Esophagus muscularis mucosa (tissue), 4 donors: ENCODE measurements around the gene ITSN2. TPM values are rescaled to one million over a fixed set of nuclear protein-coding genes. Genes with fewer than 3 reads are reported as not detected.

Source experiments
- DNase-seq: peaks from one replicate; pipeline ENCODE4 v3.0.0-alpha.2; 2017; ENCODE audit errors: extremely low spot score
- H3K27ac ChIP-seq, 4 donors: fragments of 200-600 bp; sonication (generic); replicated peaks in 1 of 4; 1 replicate in 3 of 4; 2 replicates in 1 of 4; pipeline ENCODE4 v1.5.1; 2016 to 2019; ENCODE audit warnings: mild to moderate bottlenecking in 1 of 4
- H3K27me3 ChIP-seq, 4 donors: fragments of 200-600 bp; sonication (generic); one replicate each; pipeline versions ENCODE4 v1.5.1 to v1.6.0; 2016 to 2019
- H3K36me3 ChIP-seq, 4 donors: fragments of 200-600 bp; sonication (generic); one replicate each; pipeline ENCODE4 v1.5.1; 2016 to 2019
- H3K4me1 ChIP-seq, 4 donors: fragments of 200-600 bp; sonication (generic); one replicate each; pipeline ENCODE4 v1.5.1; 2016 to 2019
- H3K4me3 ChIP-seq, 4 donors: fragments of 200-600 bp; sonication (generic); 1 replicate in 2 of 4; 2 replicates in 2 of 4; pipeline ENCODE4 v1.5.1; 2016 to 2019; ENCODE audit warnings: mild to moderate bottlenecking in 4 of 4, moderate library complexity in 1 of 4
- H3K9me3 ChIP-seq, 4 donors: fragments of 200-600 bp; sonication (generic); 1 replicate in 3 of 4; 2 replicates in 1 of 4; pipeline ENCODE4 v1.5.1; 2016 to 2019
- EP300 ChIP-seq: sonication (generic); formaldehyde crosslinking; IDR thresholded peaks from one replicate; pipeline ENCODE4 v1.6.1; 2017; ENCODE audit warnings: antibody characterized with exemption
- POLR2A ChIP-seq: fragments of 450-650 bp; IDR thresholded peaks from one replicate; pipeline ENCODE4 v1.6.1; 2017; ENCODE audit warnings: antibody characterized with exemption, moderate library complexity, mild to moderate bottlenecking, low read depth
- POLR2AphosphoS5 ChIP-seq, 2 donors: sonication (generic); formaldehyde crosslinking; IDR thresholded peaks; one replicate each; pipeline ENCODE4 v1.6.1; 2017; ENCODE audit warnings: antibody characterized with exemption in 2 of 2
- WGBS: methylation state at CpG from one replicate; pipeline ENCODE4 v1.1.5; 2018; 5-methylcytosine and 5-hydroxymethylcytosine counted together
- intact Hi-C: fragments of 100-400 bp; cut with DNase I; formaldehyde crosslinking; loops from one replicate; pipeline ENCODE4 v1.15.1; 2023
- total RNA-seq, 4 donors: library from RNA; depleted of rRNA; stranded (reverse); fragments of >200 nt; gene quantifications; one replicate each; pipeline versions ENCODE4 v1.1.0 to v1.2.1, GENCODE V29; 2016
- TF ChIP-seq, protein P1 (sequence below), 3 experiments: fragments of 200-600 bp in 2 of 3; fragments of 450-650 bp in 1 of 3; sonication (generic) in 2 of 3; IDR thresholded peaks; one replicate each; pipeline ENCODE4 v1.5.1; 2017 to 2019; ENCODE audit warnings: antibody characterized with exemption in 3 of 3, mild to moderate bottlenecking in 2 of 3, moderate library complexity in 1 of 3

ITSN2 gene
- total RNA-seq, 4 donors from 2014 or later, result 47.0 to 60.2 (median 53.6) TPM

DNA sequence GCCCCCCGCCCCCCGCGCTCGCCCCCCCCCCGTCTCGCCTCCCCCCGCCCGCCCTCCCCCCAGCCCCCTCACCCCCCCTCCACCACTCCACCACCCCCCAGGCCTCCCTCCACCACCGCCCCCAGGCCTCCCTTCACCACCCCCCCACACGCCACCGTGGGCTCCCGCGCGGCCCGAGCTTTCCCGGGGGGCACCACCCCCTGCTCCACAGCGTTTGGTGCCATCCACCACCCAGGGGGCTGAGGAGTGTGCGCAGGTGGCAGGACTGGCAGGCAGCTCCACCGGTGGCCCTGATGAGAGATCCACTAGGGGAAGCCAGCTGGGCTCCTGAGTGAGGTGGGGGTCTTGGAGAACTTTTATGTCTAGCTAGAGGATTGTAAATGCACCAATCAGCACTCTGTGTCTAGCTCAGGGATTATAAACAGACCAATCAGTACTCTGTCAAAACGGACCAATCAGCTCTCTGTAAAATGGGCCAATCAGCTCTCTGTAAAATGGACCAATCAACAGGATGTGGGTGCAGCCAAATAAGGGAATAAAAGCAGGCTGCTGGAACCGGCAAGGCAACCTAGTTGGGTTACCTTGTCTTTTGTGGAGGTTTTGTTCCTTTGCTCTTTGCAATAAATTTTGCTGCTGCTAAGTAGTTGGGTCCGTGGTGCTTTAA lies 43.0 kb upstream of the ITSN2 start:
- Histone ChIP-seq H3K9me3 (no peaks in the 10 kb centered on the region), H3K36me3 (no peaks in the 10 kb centered on the region), H3K27me3 (peaks cover 0 to 14% (median 2%) of the 10 kb centered on the region in 4 donors), H3K4me3 (peak overlapping the region in 3 of 4 donors; percentile 49 to 58 (median 50)), H3K4me1 (peaks cover 0 to 14% (median 10%) of the 10 kb centered on the region in 4 donors), H3K27ac (no peak overlapping the region)
- intact Hi-C loops, result no loop called here
- no peak for DNase-seq
- WGBS, result 78% methylated on average over 9 of the region's 22 CpGs
- TF ChIP-seq POLR2AphosphoS5 (IDR thresholded peaks at IDR 0.05) (no peak), POLR2A (no peak), EP300 (no peak)
- TF ChIP-seq, protein P1, sequence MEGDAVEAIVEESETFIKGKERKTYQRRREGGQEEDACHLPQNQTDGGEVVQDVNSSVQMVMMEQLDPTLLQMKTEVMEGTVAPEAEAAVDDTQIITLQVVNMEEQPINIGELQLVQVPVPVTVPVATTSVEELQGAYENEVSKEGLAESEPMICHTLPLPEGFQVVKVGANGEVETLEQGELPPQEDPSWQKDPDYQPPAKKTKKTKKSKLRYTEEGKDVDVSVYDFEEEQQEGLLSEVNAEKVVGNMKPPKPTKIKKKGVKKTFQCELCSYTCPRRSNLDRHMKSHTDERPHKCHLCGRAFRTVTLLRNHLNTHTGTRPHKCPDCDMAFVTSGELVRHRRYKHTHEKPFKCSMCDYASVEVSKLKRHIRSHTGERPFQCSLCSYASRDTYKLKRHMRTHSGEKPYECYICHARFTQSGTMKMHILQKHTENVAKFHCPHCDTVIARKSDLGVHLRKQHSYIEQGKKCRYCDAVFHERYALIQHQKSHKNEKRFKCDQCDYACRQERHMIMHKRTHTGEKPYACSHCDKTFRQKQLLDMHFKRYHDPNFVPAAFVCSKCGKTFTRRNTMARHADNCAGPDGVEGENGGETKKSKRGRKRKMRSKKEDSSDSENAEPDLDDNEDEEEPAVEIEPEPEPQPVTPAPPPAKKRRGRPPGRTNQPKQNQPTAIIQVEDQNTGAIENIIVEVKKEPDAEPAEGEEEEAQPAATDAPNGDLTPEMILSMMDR (IDR thresholded peaks at IDR 0.05), result no peak

DNA sequence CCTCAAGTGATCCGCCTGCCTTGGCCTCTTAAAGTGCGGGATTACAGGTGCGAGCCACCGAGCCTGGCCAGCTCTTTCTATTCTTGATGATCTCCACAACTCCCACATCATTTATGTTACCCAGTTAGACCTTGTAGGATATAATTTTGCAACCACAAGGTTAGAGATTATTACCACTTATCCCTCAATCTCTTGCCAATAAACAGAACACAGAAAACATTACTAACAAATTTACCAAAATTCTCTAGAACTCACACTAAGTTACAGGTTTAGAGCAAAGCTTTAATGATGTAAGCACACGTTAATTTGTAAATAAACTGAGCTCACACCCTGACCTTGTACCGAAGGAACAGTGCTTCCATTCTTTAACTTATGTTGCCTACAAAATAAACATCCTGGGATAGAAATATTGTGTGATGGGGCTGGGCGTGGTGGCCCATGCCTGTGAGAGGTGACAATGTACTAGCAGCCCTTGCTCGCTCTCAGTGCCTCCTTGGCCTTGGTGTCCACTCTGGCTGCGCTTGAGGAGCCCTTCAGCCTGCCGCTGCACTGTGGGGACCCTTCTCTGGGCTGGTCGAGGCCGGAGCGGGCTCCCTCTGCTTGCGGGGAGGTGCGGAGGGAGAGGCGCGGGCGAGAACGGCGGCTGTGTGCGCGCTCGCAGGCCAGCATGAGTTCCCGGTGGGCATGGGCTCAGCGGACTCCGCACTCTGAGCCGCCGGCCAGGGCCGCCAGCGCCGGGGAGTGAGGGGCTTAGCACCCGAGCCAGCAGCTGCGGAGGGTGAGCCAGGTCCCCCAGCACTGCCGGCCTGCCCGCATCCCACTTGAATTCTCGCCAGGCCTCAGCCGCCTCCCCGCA lies 42.1 kb upstream of the ITSN2 start:
- no peak for TF ChIP-seq POLR2AphosphoS5 (IDR thresholded peaks at IDR 0.05)
- TF ChIP-seq, protein P1 (IDR thresholded peaks at IDR 0.05), result no peak
- no peak for TF ChIP-seq EP300
- TF ChIP-seq POLR2A, result no peak
- no peaks in the 10 kb centered on the region for H3K9me3 ChIP-seq
- DNase-seq, result no peak
- H3K27ac ChIP-seq, result no peak overlapping the region
- 81% methylated on average over 8 of the region's 38 CpGs for WGBS
- peaks cover 0 to 14% (median 10%) of the 10 kb centered on the region in 4 donors for H3K4me1 ChIP-seq
- H3K36me3 ChIP-seq, result no peaks in the 10 kb centered on the region
- H3K4me3 ChIP-seq, result peak overlapping the region; percentile 43 to 58 (median 50)
- peaks cover 0 to 14% (median 2%) of the 10 kb centered on the region in 4 donors for H3K27me3 ChIP-seq
- intact Hi-C loops, result no loop called here

DNA sequence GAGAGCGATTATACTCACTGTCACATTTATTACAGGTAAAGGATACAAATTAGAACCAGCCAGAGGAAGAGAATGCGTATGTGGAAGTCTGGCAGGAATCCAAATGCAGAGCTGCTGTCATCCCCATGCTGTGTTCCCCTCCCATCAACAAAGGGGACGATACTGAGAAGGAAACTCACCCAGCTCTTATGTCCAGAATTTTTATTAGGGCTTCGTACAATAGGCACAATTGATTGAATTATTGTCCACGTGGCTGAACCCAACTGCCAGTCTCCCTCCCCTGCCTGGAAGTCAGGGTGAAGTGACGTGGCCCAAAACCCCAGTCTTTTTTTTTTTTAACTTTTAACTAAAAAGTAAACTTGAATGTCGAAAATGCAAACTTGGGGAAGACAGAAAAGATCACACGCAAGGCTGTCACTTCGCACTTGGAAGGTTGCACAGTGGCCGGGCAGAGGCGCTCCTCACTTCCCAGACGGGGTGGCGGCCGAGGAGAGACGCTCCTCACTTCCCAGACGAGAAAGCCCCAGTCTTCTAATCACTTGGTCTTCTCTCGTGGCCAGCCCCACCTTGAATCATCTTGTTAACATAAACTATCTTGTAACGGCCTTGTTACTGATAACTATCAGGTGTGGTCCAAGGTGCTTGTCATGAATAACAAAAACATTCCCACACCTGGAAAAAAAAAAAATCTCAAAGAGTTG lies 40.0 kb upstream of the ITSN2 start:
- Histone ChIP-seq H3K27ac (no peak overlapping the region), H3K27me3 (peaks cover 0 to 14% (median 2%) of the 10 kb centered on the region in 4 donors), H3K36me3 (no peaks in the 10 kb centered on the region), H3K9me3 (no peaks in the 10 kb centered on the region), H3K4me1 (peaks cover 0 to 14% (median 10%) of the 10 kb centered on the region in 4 donors), H3K4me3 (no peak overlapping the region)
- no peak for TF ChIP-seq EP300
- no peak for TF ChIP-seq POLR2A
- TF ChIP-seq, protein P1 (IDR thresholded peaks at IDR 0.05), result no peak
- TF ChIP-seq POLR2AphosphoS5 (IDR thresholded peaks at IDR 0.05), result no peak
- no peak for DNase-seq
- intact Hi-C loops, result no loop called here
- 89% methylated on average over 18 of the region's 18 CpGs for WGBS

DNA sequence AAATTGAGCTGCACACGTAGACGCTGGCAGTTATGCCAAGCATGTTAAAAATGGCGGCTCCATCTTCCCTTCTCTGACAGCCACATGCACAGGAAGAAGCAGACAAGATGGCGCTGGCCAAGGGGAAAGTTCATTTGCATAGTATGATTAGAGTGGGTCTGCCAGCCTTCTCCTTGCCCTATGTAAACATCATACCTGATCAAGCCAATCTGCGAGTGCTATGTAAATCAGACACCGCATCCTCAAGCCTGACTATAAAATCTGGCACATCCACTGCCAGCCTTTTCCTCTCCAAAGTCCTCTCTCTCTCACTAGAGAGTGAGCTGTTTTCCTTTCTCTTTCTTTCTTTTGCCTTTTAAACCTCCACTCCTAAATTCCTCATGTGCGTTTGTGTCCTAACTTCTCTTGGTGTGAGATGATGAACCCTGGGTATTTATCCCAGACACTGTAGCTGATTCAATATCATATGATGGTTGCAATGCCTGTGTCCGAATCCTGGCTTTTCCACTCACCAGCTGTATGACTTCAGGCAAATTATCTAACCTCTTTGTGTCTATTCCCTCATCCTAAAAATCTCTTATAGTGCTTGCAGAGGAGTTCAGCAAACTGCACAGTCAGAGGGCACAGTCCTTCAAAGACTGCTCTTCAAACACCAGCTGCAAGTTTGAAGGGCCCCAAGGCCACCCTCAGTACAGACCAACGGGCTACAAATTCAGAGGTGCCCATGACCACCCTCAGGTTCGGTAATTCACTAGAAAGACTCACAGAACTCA lies 39.3 kb upstream of the ITSN2 start:
- no peaks in the 10 kb centered on the region for H3K36me3 ChIP-seq
- TF ChIP-seq POLR2AphosphoS5 (IDR thresholded peaks at IDR 0.05) (no peak), EP300 (no peak), POLR2A (no peak)
- TF ChIP-seq, protein P1 (IDR thresholded peaks at IDR 0.05), result no peak
- H3K4me1 ChIP-seq, result peaks cover 0 to 12% (median 8%) of the 10 kb centered on the region in 4 donors
- 77% methylated on average over 10 of the region's 10 CpGs for WGBS
- H3K27me3 ChIP-seq, result peaks cover 0 to 14% (median 2%) of the 10 kb centered on the region in 4 donors
- DNase-seq, result no peak
- H3K9me3 ChIP-seq, result no peaks in the 10 kb centered on the region
- H3K27ac ChIP-seq, result no peak overlapping the region
- no peak overlapping the region for H3K4me3 ChIP-seq
- intact Hi-C loops, result no loop called here
